Sigmoid colon (tissue), 4 donors: ENCODE measurements around the gene DEFB126.

Experiments
- CTCF ChIP-seq, 4 experiments: fragments of 450-650 bp in 3 of 4; fragments of 200-600 bp in 1 of 4; IDR thresholded peaks; one replicate each; pipeline ENCODE4 v1.5.1; 2016 to 2019; ENCODE audit warnings: antibody characterized with exemption in 4 of 4, mild to moderate bottlenecking in 3 of 4, moderate library complexity in 2 of 4
- POLR2A ChIP-seq, 2 donors: fragments of 450-650 bp; IDR thresholded peaks; one replicate each; pipeline ENCODE4 v1.6.1; 2016; ENCODE audit warnings: antibody characterized with exemption in 2 of 2, mild to moderate bottlenecking in 2 of 2, moderate library complexity in 2 of 2
- POLR2AphosphoS5 ChIP-seq, 4 donors: sonication (generic); formaldehyde crosslinking; IDR thresholded peaks; one replicate each; pipeline ENCODE4 v1.6.1; 2017; ENCODE audit warnings: antibody characterized with exemption in 4 of 4

GRCh38 chr20:157154-157553 lies 14.8 kb downstream of the DEFB126 start, which contains the start of gene DEFB127:
- no peak for TF ChIP-seq POLR2A (IDR thresholded peaks at IDR 0.05)
- TF ChIP-seq CTCF (IDR thresholded peaks at IDR 0.05): no peak
- no peak for TF ChIP-seq POLR2AphosphoS5 (IDR thresholded peaks at IDR 0.05)
